ENCODE measurements around the gene CDC20. TPM values are rescaled to one million over a fixed set of nuclear protein-coding genes. Genes with fewer than 3 reads are reported as not detected.

The CDC20 gene
- total and polyA plus RNA-seq, 2 of the 4 experiments (the other 2 are of a cell fraction) = 103 to 107 TPM

GRCh38 chr1:43313771-43314170 is 45.0 kb upstream of the CDC20 start:
- intact Hi-C loops (cut with micrococcal nuclease) = no loop called here
- H3K23ac ChIP-seq (ENCODE audit: low read depth, low read length) = no peak overlapping the region
- no peaks in the 10 kb centered on the region for H3K9me3 ChIP-seq (ENCODE audit: control insufficient read depth, insufficient read depth, low read length)
- H3K14ac ChIP-seq (replicated peaks; ENCODE audit: low read depth, low read length) = no peak overlapping the region
- ChIA-PET POLR2A (ENCODE audit: unreplicated experiment) (no interaction called here), CTCF (no interaction called here)
- no peak overlapping the region for H3K4me3 ChIP-seq (ENCODE audit: insufficient read depth, low read depth, low read length)
- TF ChIP-seq SMC3 (IDR thresholded peaks at IDR 0.05; ENCODE audit: low read depth, low read length) (no peak), BHLHE40 (IDR thresholded peaks at IDR 0.05; ENCODE audit: low read depth, low read length) (no peak), RFX5 (IDR thresholded peaks at IDR 0.05; ENCODE audit: low read depth, low read length) (no peak), CEBPB (IDR thresholded peaks at IDR 0.05; ENCODE audit: low read depth, low read length) (no peak), FOS (IDR thresholded peaks at IDR 0.05; ENCODE audit: low read depth, low read length) (no peak), USF2 (IDR thresholded peaks at IDR 0.05; ENCODE audit: low read depth, low read length) (no peak), CHD1 (IDR thresholded peaks at IDR 0.05; ENCODE audit: low read depth, low read length) (no peak), POLR2A (IDR thresholded peaks at IDR 0.05; ENCODE audit: low read depth, low read length) (no peak), ELK1 (IDR thresholded peaks at IDR 0.05; ENCODE audit: borderline replicate concordance, low read depth, low read length) (no peak), RAD21 (IDR thresholded peaks at IDR 0.05; ENCODE audit: low read length) (no peak), MXI1 (IDR thresholded peaks at IDR 0.05; ENCODE audit: borderline replicate concordance, low read depth, low read length) (no peak), MAZ (IDR thresholded peaks at IDR 0.05; ENCODE audit: borderline replicate concordance, low read depth, low read length) (no peak), NFE2L2 (IDR thresholded peaks at IDR 0.05; ENCODE audit: low read depth, low read length) (no peak), RCOR1 (IDR thresholded peaks at IDR 0.05; ENCODE audit: insufficient replicate concordance, low read length) (no peak), CTCF (conservative IDR thresholded peaks at IDR 0.05; ENCODE audit: low read depth, low read length) (no peak)
- H3K4ac ChIP-seq (ENCODE audit: low read depth, low read length) = no peak overlapping the region
- H4K8ac ChIP-seq (ENCODE audit: low read depth in 2 of 2, low read length in 2 of 2) = no peak overlapping the region
- DNase-seq (no peak), ATAC-seq (ENCODE audit: low read depth) (no peak)
- no TSS peak for BruUV-seq (replicated peaks)
- no peak overlapping the region for H4K5ac ChIP-seq (ENCODE audit: low read depth, low read length)
- H3K36me3 ChIP-seq (ENCODE audit: control insufficient read depth, insufficient read depth, low read length) = no peaks in the 10 kb centered on the region
- no peak overlapping the region for H2BK15ac ChIP-seq (ENCODE audit: low read depth, low read length)
- in situ Hi-C loops (cut with MboI; ENCODE audit: low sequenced_read_pairs) = no loop called here
- dilution Hi-C loops (cut with HindIII; ENCODE audit: low sequenced_read_pairs, unreplicated experiment) = no loop called here
- no peak overlapping the region for H2BK5ac ChIP-seq (ENCODE audit: low read depth, low read length, poor library complexity, severe bottlenecking)
- H2AFZ ChIP-seq (replicated peaks; ENCODE audit: low read length, poor library complexity) = no peak overlapping the region
- H2BK120ac ChIP-seq (ENCODE audit: low read depth, low read length) = no peak overlapping the region
- no peaks in the 10 kb centered on the region; the same call in 1 of the 2 replicates for H4K20me1 ChIP-seq (ENCODE audit: insufficient read depth, low read length)
- 81% methylated on average over 3 of the region's 10 CpGs; no CpG with 5 or more reads in 1 of the 2 experiments for WGBS, 2 experiments (ENCODE audit: extremely low coverage in 2 of 2, insufficient read length in 1 of 2)
- no peak overlapping the region for H2AK9ac ChIP-seq (replicated peaks; ENCODE audit: low read depth, low read length, poor library complexity)
- peaks cover 2% of the 10 kb centered on the region; the same call in 1 of the 2 replicates for H3K27me3 ChIP-seq (ENCODE audit: control insufficient read depth, insufficient read depth, low read length)
- no peak overlapping the region for H3K56ac ChIP-seq (ENCODE audit: extremely low read depth, insufficient read depth, low read length)
- 0 out of 2 replicates have a peak, but pooled peaks cover 3% of the 10 kb centered on the region for H3K9me1 ChIP-seq (ENCODE audit: insufficient read depth, low read length)
- H3K4me2 ChIP-seq (ENCODE audit: low read depth, low read length) = no peak overlapping the region
- no peaks in the 10 kb centered on the region for H3K79me1 ChIP-seq (ENCODE audit: low read depth in 1 of 2, low read length in 2 of 2)
- H2AK5ac ChIP-seq (ENCODE audit: low read depth, low read length) = no peak overlapping the region
- no peak overlapping the region for H3K9ac ChIP-seq (ENCODE audit: low read depth, low read length)
- H4K91ac ChIP-seq (ENCODE audit: insufficient read depth, low read depth, low read length) = no peak overlapping the region
- no peak overlapping the region for H2BK20ac ChIP-seq (ENCODE audit: low read depth, low read length)
- peaks cover 5% of the 10 kb centered on the region for H3K4me1 ChIP-seq (ENCODE audit: control insufficient read depth, insufficient read depth, low read length)
- H3K18ac ChIP-seq (ENCODE audit: low read depth, low read length) = no peak overlapping the region
- no peak overlapping the region for H3K27ac ChIP-seq (ENCODE audit: insufficient read depth, low read length)

Data from IMR-90 (cell line).